Prostate gland (tissue), 2 donors: Measurements from ENCODE around the gene MMP11.

ENCODE experiments used
- POLR2A ChIP-seq: fragments of 450-650 bp; IDR thresholded peaks from one replicate; pipeline ENCODE4 v1.6.1; 2016; ENCODE audit warnings: antibody characterized with exemption, mild to moderate bottlenecking
- TF ChIP-seq, protein P1 (sequence below), 4 experiments: fragments of 200-600 bp in 2 of 4; fragments of 450-650 bp in 2 of 4; sonication (generic) in 2 of 4; IDR thresholded peaks; 1 replicate in 3 of 4; 2 replicates in 1 of 4; pipeline ENCODE4 v1.5.1; 2016 to 2019; ENCODE audit warnings: antibody characterized with exemption in 4 of 4, mild to moderate bottlenecking in 2 of 4, moderate library complexity in 2 of 4

- no peak for TF ChIP-seq POLR2A
- TF ChIP-seq, protein P1, sequence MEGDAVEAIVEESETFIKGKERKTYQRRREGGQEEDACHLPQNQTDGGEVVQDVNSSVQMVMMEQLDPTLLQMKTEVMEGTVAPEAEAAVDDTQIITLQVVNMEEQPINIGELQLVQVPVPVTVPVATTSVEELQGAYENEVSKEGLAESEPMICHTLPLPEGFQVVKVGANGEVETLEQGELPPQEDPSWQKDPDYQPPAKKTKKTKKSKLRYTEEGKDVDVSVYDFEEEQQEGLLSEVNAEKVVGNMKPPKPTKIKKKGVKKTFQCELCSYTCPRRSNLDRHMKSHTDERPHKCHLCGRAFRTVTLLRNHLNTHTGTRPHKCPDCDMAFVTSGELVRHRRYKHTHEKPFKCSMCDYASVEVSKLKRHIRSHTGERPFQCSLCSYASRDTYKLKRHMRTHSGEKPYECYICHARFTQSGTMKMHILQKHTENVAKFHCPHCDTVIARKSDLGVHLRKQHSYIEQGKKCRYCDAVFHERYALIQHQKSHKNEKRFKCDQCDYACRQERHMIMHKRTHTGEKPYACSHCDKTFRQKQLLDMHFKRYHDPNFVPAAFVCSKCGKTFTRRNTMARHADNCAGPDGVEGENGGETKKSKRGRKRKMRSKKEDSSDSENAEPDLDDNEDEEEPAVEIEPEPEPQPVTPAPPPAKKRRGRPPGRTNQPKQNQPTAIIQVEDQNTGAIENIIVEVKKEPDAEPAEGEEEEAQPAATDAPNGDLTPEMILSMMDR (IDR thresholded peaks at IDR 0.05) = no peak
Measured at GRCh38 chr22:23783265-23784150, 10.9 kb downstream of the MMP11 start.
